M059J (cell line): ENCODE results near the gene PTCH2. TPM values are rescaled to one million over a fixed set of nuclear protein-coding genes. Genes with fewer than 3 reads are reported as not detected.

Experiments used
- DNase-seq: peaks from one replicate; pipeline ENCODE4 v3.0.0-alpha.2; 2012; ENCODE audit warnings: low read depth
- total RNA-seq: library from RNA; depleted of rRNA; stranded (reverse); fragments of >200 nt; shearing (Covaris generic); gene quantifications from 2 replicates; pipeline ENCODE4 v1.2.3, GENCODE V29; 2014; rRNA removed

Gene PTCH2
- total RNA-seq, 1 experiment from 2014 or later = not detected

DNA sequence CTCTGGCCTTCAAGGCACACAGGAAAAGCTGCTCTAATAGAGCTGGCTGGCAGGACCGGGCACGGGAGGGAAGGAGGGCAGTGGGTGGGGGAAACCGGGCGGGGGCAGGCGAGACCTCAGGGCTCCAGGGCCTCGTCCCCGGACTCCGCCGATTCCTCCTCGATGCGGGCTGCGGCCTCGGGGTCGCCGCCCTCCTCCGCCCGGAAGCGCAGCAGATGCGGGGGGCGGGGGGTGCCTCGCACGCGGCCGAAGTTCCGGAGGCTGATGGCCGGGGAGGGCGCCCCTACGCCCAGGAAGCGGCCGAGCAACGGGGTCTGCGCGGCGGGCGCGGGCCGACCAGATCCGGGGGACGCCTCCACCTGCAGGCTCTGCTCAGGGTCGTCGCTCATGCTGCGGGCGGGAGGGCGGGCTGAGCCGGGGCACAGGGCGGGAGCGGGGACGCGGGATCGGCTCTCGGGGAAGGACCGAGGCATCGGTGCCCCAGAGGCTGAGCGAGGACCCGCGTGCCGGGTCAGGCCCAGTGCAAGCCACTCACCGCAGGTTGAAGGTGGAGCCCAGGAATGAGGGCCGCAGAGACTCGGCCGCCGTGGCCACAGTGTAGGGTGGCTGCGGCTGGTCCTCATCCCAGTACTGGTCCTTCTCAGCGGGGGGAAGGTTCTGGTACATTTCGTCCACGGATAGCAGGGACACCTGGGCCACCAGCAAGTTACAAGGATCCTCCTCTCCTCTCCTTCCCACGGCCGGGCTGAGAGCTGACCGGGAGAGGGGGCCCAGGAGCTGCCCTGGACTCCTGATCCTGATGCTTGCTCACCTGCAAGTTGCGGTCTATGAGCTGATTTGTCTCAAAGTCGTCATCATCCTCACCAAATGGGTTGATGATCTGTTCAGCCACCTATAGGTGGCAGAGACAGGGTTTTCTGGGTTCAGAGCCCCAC is 58.7 kb downstream of the PTCH2 start:
- DNase-seq = peak; percentile 44

DNA sequence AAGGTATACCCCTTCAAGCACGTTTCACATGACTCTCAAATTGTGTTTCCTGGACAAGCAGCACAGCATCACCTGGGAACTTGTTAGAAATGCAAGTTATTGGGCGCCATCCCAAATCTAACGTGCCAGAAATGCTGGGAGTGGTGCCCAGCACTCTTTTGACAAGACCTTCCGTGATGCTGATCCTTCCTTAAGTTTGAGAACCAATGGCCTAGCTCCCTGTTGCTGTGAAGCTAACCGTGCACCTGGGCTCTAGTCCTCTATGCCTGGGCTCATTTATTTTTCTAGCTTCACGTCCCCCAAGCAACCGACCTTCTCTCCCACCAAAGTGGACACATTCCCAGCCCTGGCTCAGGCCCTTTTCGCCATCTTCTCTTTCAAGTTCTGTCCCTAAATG is 59.4 kb downstream of the PTCH2 start:
- no peak for DNase-seq

DNA sequence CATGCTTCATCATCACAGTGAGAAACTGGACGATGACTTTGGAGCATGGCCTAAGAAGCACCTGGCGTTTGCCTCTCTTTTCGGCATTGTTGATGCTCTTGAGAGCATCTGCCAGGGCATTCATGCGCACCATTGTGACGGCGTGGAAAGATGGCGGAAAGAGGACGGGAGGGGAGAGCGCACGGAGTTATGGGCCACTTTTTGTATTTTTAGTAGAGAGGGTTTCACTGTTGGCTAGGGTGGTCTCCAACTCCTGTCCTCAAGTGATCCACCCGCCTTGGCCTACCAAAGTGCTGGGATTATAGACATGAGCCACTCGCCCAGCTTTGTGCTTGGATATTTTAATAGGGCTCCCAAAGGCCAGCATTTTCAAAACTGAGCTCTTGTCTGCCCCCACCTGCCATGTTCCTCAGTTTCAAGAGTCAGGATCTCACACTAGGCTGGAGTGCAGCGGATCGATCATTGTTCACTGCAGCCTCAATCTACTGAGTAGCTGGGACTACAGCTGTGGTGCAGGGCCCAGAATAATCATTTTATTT is 62.4 kb downstream of the PTCH2 start:
- DNase-seq = no peak

DNA sequence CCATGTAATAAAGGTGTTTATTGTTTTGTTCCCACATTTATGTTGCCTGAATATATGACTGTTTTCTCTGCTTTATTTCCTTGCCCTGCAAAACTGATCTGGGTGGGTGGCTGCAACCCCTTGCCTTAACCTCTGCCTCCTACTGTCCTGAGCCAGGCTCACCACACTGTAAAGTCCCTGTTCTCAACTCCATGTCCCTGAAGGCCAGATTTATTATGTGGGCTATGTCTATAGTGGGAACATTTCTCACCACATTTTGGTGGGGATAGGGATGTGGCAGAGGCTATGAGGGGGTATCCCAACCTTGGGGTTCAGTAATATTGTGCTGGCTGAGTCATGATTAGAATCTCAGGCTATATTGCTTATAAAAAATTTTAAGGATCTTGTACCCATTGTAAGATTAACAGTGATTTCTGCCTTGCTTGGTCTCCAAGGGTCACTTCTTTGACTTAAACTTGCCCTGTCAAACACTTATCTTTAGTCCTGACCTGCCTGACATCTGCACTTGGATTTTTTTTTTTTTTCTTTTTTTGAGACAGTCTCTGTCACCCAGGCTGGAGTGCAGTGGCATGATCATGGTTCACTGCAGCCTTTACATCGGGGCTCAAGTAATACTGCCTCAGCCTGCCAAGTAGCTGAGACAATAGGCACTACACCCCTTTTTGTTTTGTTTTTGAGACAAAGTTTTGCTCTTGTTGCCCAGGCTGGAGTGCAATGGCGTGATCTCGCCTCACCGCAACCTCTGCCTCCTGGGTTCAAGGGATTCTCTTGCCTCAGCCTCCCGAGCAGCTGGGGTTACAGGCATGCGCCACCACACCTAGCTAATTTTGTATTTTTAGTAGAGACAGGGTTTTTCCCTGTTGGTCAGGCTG is 64.1 kb downstream of the PTCH2 start:
- DNase-seq = no peak

DNA sequence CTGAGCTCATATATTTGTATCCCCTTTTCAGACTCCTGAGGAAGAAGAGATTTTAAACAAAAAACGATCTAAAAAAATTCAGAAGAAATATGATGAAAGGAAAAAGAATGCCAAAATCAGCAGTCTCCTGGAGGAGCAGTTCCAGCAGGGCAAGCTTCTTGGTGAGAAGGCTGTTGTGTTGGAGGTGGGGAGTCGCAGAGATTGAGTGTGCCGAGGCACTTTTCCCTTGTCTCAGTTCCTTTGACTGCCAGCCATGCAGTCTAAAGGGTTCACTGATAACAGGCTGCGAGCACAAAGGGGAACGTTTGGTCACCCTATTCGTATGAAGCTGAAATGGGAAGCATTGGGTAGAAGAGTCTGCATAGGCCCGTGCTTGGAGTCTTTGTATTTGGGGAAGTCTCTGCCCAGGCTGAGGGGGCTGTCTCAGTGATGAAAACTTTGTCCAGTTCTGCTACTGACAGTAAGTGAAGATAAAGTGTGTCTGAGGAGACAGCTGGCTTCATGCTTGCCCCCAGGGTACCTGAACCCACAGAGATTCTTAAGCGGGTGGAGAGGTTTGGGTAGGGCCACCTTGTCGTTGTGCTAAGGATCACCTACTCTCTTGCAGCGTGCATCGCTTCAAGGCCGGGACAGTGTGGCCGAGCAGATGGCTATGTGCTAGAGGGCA is 65.0 kb downstream of the PTCH2 start:
- DNase-seq = no peak

DNA sequence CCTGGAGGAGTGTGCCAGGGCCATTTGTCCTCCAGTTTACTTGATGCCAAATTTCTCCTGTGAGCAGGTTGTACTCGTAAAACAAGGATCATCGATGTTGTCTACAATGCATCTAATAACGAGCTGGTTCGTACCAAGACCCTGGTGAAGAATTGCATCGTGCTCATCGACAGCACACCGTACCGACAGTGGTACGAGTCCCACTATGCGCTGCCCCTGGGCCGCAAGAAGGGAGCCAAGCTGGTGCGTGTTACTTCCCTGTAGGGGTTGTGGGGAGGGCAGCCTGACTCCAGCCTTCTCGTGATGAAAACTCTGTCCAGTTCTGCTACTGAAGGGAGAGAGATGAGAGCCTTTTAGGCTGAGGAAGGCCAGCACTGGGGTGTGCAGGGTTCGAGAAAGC is 65.5 kb downstream of the PTCH2 start:
- no peak for DNase-seq

DNA sequence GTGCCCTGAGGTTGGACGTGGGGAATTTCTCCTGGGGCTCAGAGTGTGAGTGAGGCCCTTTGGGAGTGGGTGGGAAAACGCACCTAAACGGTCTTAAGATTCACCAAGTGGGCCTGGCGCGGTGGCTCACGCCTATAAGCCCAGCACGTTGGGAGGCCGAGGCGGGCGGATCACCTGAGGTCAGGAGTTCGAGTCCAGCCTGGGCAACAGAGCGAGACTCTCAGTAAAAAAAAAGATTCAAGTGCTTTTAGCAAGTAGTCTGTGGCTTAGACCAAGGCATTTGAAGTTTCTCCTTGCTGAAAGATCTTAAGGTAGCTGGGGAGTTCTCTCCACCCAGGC is 66.4 kb downstream of the PTCH2 start:
- no peak for DNase-seq

DNA sequence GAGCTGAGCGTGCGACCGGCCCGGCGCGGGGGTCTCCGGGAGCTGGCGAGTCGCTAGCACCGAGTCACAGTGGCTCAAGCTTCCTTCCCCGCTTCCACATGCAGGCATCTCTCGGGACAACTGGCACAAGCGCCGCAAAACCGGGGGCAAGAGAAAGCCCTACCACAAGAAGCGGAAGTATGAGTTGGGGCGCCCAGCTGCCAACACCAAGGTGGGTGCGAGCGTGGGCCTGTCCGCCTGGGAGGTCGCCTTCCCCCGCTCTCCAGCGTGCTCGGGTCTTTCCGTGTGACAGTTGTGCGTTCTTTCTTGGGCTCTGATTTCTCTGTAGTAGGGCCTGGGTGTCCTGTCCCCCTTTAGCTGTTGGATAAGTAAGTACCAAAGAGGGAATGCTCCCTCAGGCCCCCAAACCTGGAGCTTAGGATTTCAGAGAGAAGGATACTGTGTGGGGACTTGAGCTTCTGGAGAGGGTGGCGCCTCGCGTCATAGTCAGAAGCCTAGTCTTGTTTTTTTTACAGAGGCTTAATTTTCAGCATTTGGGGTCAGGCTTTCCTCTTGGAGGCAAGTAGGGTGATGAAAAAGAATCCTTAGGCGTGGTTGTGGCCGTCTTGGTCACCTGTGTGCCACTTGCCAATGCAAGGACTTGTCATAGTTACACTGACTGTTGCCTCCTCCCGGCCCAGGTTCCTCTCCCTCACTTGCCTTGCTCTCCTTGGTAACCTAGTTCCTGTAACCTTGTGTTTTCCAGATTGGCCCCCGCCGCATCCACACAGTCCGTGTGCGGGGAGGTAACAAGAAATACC is 66.9 kb downstream of the PTCH2 start:
- peak; percentile 26 for DNase-seq

DNA sequence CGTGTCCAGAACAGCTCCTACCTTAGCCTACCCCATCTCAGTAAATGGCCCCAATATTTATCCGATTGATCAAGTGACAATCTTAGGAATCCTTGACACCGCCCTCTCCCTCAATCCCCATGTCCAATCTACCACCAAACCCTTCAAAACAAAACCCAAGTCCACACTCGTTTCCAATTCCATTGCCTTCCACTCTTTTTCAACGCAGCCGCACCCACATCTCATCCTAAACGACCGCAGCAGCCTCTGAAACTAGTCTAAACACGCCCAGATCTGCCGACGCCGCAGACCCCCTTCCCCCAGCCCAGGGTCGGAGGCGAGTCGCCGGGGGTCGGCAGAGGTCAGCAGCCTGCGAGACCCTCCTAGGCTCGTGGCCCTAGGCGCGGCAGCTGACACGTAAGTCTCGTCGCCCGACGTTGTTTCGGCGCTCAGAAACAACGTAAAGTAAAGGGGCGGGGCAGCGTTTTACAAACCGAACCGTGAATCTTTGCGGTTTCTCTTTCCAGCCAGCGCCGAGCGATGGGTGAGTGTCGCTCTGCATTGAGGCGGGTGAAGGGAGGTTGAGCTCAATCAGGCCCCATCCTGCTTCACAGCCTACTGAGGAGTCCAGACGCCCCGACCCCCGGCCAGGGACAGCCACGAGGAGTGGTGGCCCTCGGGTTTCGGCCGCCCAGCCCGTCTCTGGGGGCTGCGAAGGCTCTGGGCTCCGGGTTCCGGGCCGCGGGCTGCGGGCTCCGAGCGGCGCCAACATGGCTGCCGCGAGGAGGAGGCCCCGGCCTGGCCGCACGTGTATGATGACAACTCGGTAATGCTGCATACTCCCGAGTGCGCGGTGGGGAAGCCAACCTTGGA is 67.7 kb downstream of the PTCH2 start, which contains the start of gene RPS8:
TSS of gene RPS8 (plus strand) at position 463 of the 852 bp plus-strand sequence. CDS start at position 520, 57 bp downstream.
- DNase-seq = peak; percentile 93

Other genes with a start within 250 kb of the PTCH2 start
- gene TMEM53, start 168.8 kb downstream of the PTCH2 start, total RNA-seq = 12.7 and 17.0 TPM in 2 replicates
- gene ARMH1, start 168.5 kb downstream of the PTCH2 start, total RNA-seq = 0.37 and 2.8 TPM in 2 replicates
- not detected in 2 replicates for gene RNU5D-1, start 112.1 kb downstream of the PTCH2 start, total RNA-seq
- 86.9 and 127 TPM in 2 replicates for gene KIF2C, start 103.4 kb downstream of the PTCH2 start, total RNA-seq
- 1,381 and 1,646 TPM in 2 replicates for gene RPS8, start 67.7 kb downstream of the PTCH2 start, total RNA-seq
- gene BEST4, start 55.1 kb downstream of the PTCH2 start, total RNA-seq = 0.05 and 0.57 TPM in 2 replicates
- 8.0 and 9.5 TPM in 2 replicates for gene PLK3, start 42.9 kb downstream of the PTCH2 start, total RNA-seq
- 1.4 TPM in 1 of 2 replicates, not detected in the other for gene DYNLT4, start 35.9 kb downstream of the PTCH2 start, total RNA-seq
- gene BTBD19, start 34.7 kb downstream of the PTCH2 start, total RNA-seq = 1.2 and 4.3 TPM in 2 replicates
- gene EIF2B3, start 143.3 kb upstream of the PTCH2 start, total RNA-seq = 41.3 and 48.0 TPM in 2 replicates
- gene HECTD3, start 168.1 kb upstream of the PTCH2 start, total RNA-seq = 23.8 and 33.7 TPM in 2 replicates
- gene UROD, start 169.0 kb upstream of the PTCH2 start, total RNA-seq = 125 and 127 TPM in 2 replicates